GM12878 (cell line): ENCODE results near the gene PPM1K. TPM values are rescaled to one million over a fixed set of nuclear protein-coding genes. Genes with fewer than 3 reads are reported as not detected.

ENCODE experiments used
- ATAC-seq: fragments of 200-7000 bp; cut with Tn5 transposase; 3 replicates; pipeline ENCODE4 v1.9.1; 2020; ENCODE audit warnings: mild to moderate bottlenecking, moderate library complexity
- BruUV-seq: library from RNA; stranded (reverse); fragments of 400-500 nt; replicated peaks from 2 replicates; lab custom pipeline; 2021; lab: Mats Ljungman, UMichigan
- CTCF ChIA-PET: fragments of 300-600 bp; sonication (Branson Sonifier 250); formaldehyde crosslinking; extraction: SDS; loops from one replicate; lab custom pipeline; 2021; ENCODE audit warnings: inconsistent platforms; lab: Yijun Ruan, JAX
- POLR2A ChIA-PET: fragments of 350-600 bp; formaldehyde crosslinking; extraction: SDS; loops from one replicate; lab custom pipeline; 2021; ENCODE audit warnings: inconsistent platforms; lab: Charles Lee
- RAD21 ChIA-PET: fragments of 300-600 bp; sonication (Branson Sonifier 250); formaldehyde crosslinking; loops from one replicate; lab custom pipeline; 2023; ENCODE audit warnings: antibody characterized with exemption; ENCODE audit not compliant: unreplicated experiment; lab: Charles Lee
- SMC1A ChIA-PET: fragments of 300-600 bp; sonication (Branson Sonifier 250); formaldehyde crosslinking; loops from one replicate; lab custom pipeline; 2023; ENCODE audit not compliant: unreplicated experiment, uncharacterized antibody; lab: Charles Lee
- DNase-seq: peaks from one replicate; pipeline ENCODE4 v3.0.0-alpha.2; 2011; ENCODE audit warnings: low read depth, low spot score
- FAIRE-seq: peaks from 3 replicates; lab custom pipeline; 2011; peaks lifted over from hg19 to GRCh38; lab: Jason Lieb, UNC
- H2AFZ ChIP-seq: 2 replicates; pipeline ENCODE4 v1.6.0; 2011; ENCODE audit warnings: low read depth, low read length, control low read depth; ENCODE audit not compliant: control insufficient read depth
- H3K27ac ChIP-seq: 2 replicates; pipeline ENCODE4 v1.5.1; 2011; ENCODE audit warnings: control low read depth; ENCODE audit not compliant: control insufficient read depth, insufficient read depth
- H3K27me3 ChIP-seq, 2 experiments: replicated peaks in 1 of 2; 2 replicates each; pipeline versions ENCODE4 v1.6.0 to v1.6.1; 2011; ENCODE audit warnings: low read length in 1 of 2; ENCODE audit not compliant: control insufficient read depth in 2 of 2, insufficient read depth in 2 of 2
- H3K36me3 ChIP-seq, 2 experiments: 2 replicates each; pipeline ENCODE4 v1.5.1; 2011; ENCODE audit warnings: low read length in 1 of 2; ENCODE audit not compliant: control insufficient read depth in 2 of 2, insufficient read depth in 2 of 2
- H3K4me1 ChIP-seq: 2 replicates; pipeline ENCODE4 v1.6.1; 2011; ENCODE audit warnings: mild to moderate bottlenecking, low read length, moderate library complexity, mixed read lengths; ENCODE audit not compliant: control insufficient read depth, insufficient read depth
- H3K4me2 ChIP-seq: 2 replicates; pipeline ENCODE4 v1.6.0; 2011; ENCODE audit warnings: control low read depth; ENCODE audit not compliant: control insufficient read depth, insufficient read depth
- H3K4me3 ChIP-seq: fragments of 200-600 bp; sonication (generic); 2 replicates; pipeline ENCODE4 v1.5.1; 2016
- H3K79me2 ChIP-seq: 2 replicates; pipeline ENCODE4 v1.6.0; 2011; ENCODE audit warnings: low read length; ENCODE audit not compliant: control insufficient read depth, insufficient read depth
- H3K9ac ChIP-seq: 2 replicates; pipeline ENCODE4 v1.8.0; 2011; ENCODE audit warnings: low read length, control low read depth, mixed read lengths; ENCODE audit not compliant: control insufficient read depth, insufficient read depth
- H3K9me3 ChIP-seq: replicated peaks from 3 replicates; pipeline ENCODE4 v1.5.1; 2011; ENCODE audit warnings: mild to moderate bottlenecking, low read length; ENCODE audit not compliant: control insufficient read depth, insufficient read depth
- H4K20me1 ChIP-seq: 2 replicates; pipeline ENCODE4 v1.6.0; 2011; ENCODE audit not compliant: control insufficient read depth, insufficient read depth
- E2F4 ChIP-seq: IDR thresholded peaks from 2 replicates; pipeline ENCODE4 v1.6.1; 2012; ENCODE audit warnings: low read depth, low read length, improper control_type of control experiment
- HDAC2 ChIP-seq: fragments of 200-600 bp; sonication (generic); IDR thresholded peaks from 2 replicates; pipeline ENCODE4 v1.6.1; 2017
- HDAC6 ChIP-seq: fragments of 200-600 bp; sonication (generic); IDR thresholded peaks from one replicate; pipeline ENCODE4 v1.8.0; 2017; ENCODE audit warnings: antibody characterized with exemption; ENCODE audit not compliant: unreplicated experiment
- NBN ChIP-seq: fragments of 450-650 bp; IDR thresholded peaks from 2 replicates; pipeline ENCODE4 v1.6.1; 2016
- NRF1 ChIP-seq: conservative IDR thresholded peaks from 2 replicates; pipeline ENCODE4 v1.6.1; 2011; ENCODE audit warnings: mild to moderate bottlenecking, low read depth, low read length, improper control_type of control experiment
- POLR2AphosphoS5 ChIP-seq: IDR thresholded peaks from 2 replicates; pipeline ENCODE4 v1.6.1; 2011; ENCODE audit warnings: mild to moderate bottlenecking, low read length, inconsistent platforms
- RUNX3 ChIP-seq: IDR thresholded peaks from 2 replicates; pipeline ENCODE4 v1.6.1; 2012; ENCODE audit warnings: low read length, inconsistent platforms
- TARDBP ChIP-seq: IDR thresholded peaks from 2 replicates; pipeline ENCODE4 v1.6.1; 2016; ENCODE audit warnings: borderline replicate concordance
- ZBTB40 ChIP-seq: fragments of 450-650 bp; IDR thresholded peaks from 2 replicates; pipeline ENCODE4 v1.6.1; 2016; ENCODE audit warnings: mild to moderate bottlenecking, moderate library complexity, borderline replicate concordance
- ZNF24 ChIP-seq: fragments of 450-650 bp; IDR thresholded peaks from 2 replicates; pipeline ENCODE4 v1.6.1; 2017; ENCODE audit warnings: antibody characterized with exemption, mild to moderate bottlenecking
- ZSCAN29 ChIP-seq: fragments of 450-650 bp; IDR thresholded peaks from 2 replicates; pipeline ENCODE4 v1.6.1; 2017; ENCODE audit warnings: mild to moderate bottlenecking, moderate library complexity
- WGBS: methylation state at CpG from one replicate; pipeline ENCODE4 v1.1.6; 2016; ENCODE audit warnings: low lambda C conversion rate; ENCODE audit not compliant: insufficient replicate concordance, insufficient coverage; ENCODE audit errors: missing lambda C conversion rate; 5-methylcytosine and 5-hydroxymethylcytosine counted together
- in situ Hi-C: fragments of 300-500 bp; cut with MboI; formaldehyde crosslinking; loops from 9 replicates; pipeline ENCODE4 v1.14.3; 2018; ENCODE audit warnings: mixed read lengths
- intact Hi-C: fragments of 100-400 bp; cut with micrococcal nuclease; formaldehyde crosslinking; loops from one replicate; pipeline ENCODE4 v1.14.2; 2022; ENCODE audit not compliant: unreplicated experiment
- polyA plus RNA-seq, 11 experiments: library from polyadenylated mRNA; depleted of rRNA in 4 of 11; unstranded in 6 of 11; stranded (reverse) in 5 of 11; fragments of >200 nt; fragmentation: Nextera tagmentation in 4 of 11; fragmentation: Illumina TruSeq in 1 of 11; extraction: Ambion mirVana in 4 of 11; extraction: Trizol in 1 of 11; gene quantifications; 1 replicate in 1 of 11; 2 replicates in 10 of 11; pipeline versions ENCODE4 v1.2.1 to v1.2.3, GENCODE V29; 2011 to 2016; ENCODE audit warnings: inconsistent platforms in 2 of 11, missing spikeins in 2 of 11, low read depth in 1 of 11
- total RNA-seq, 4 experiments: library from RNA; depleted of rRNA in 3 of 4; stranded (reverse); fragments of >200 nt in 3 of 4; fragmentation: Illumina TruSeq in 1 of 4; extraction: Trizol in 1 of 4; gene quantifications; 2 replicates each; pipeline versions ENCODE4 v1.2.1 to v1.2.3, GENCODE V29; 2013 to 2021

PPM1K gene
- total and polyA plus RNA-seq, 10 of the 15 experiments (the other 5 are each of a cell fraction or from before 2014, with no cell fraction given) = 25.0 to 79.1 (median 36.9) TPM

GRCh38 chr4:88226143-88226542, 58.2 kb downstream of the PPM1K start:
- SMC1A ChIA-PET = interaction anchor here (2.8 kb wide), 1 partner anchor 289 kb away, joined by 8 read pairs; no protein-coding TSS in a partner anchor
- no peaks in the 10 kb centered on the region for H3K27me3 ChIP-seq
- H4K20me1 ChIP-seq = no peaks in the 10 kb centered on the region
- no peak for FAIRE-seq
- intact Hi-C loops = no loop called here
- H3K9me3 ChIP-seq = no peaks in the 10 kb centered on the region; the same call in 2 of the 3 replicates
- H3K27ac ChIP-seq = no peak overlapping the region
- TF ChIP-seq TARDBP (no peak), ZNF24 (no peak), NBN (no peak), E2F4 (no peak), HDAC2 (no peak), HDAC6 (no peak), NRF1 (no peak), ZSCAN29 (no peak), RUNX3 (no peak), POLR2AphosphoS5 (no peak), ZBTB40 (no peak)
- no peak for ATAC-seq
- CTCF ChIA-PET = interaction anchor here (1.6 to 1.9 kb wide), 2 partner anchors 10 to 289 kb away, joined by 5 read pairs; no protein-coding TSS in a partner anchor
- no peaks in the 10 kb centered on the region for H3K79me2 ChIP-seq
- POLR2A ChIA-PET = no interaction called here
- BruUV-seq = no TSS peak
- H3K4me1 ChIP-seq = no peaks in the 10 kb centered on the region
- no peak for DNase-seq
- WGBS = 7% methylated on average over 1 of the region's 1 CpG
- H3K4me2 ChIP-seq = no peak overlapping the region
- H2AFZ ChIP-seq = no peak overlapping the region
- no peak overlapping the region for H3K4me3 ChIP-seq
- no peak overlapping the region for H3K9ac ChIP-seq
- H3K36me3 ChIP-seq = no peaks in the 10 kb centered on the region
- RAD21 ChIA-PET = no interaction called here
- in situ Hi-C loops = no loop called here
